Stimulated activated naive CD4-positive, alpha-beta T cell treated with Interleukin-2 at 50 U/mL for 16 hours (primary cell): ENCODE results near the gene DNAH10.

Experiments used
- DNase-seq: peaks from one replicate; lab custom pipeline; 2025; lab: John Stamatoyannopoulos, UW

The DNAH10 gene

GRCh38 chr12:123761841-123762714, at the start of gene DNAH10:
DNAH10 (plus strand) TSS chr12:123762301; CDS start chr12:123762337, 36 bp downstream.
- DNase-seq: peak; percentile 6

DNA sequence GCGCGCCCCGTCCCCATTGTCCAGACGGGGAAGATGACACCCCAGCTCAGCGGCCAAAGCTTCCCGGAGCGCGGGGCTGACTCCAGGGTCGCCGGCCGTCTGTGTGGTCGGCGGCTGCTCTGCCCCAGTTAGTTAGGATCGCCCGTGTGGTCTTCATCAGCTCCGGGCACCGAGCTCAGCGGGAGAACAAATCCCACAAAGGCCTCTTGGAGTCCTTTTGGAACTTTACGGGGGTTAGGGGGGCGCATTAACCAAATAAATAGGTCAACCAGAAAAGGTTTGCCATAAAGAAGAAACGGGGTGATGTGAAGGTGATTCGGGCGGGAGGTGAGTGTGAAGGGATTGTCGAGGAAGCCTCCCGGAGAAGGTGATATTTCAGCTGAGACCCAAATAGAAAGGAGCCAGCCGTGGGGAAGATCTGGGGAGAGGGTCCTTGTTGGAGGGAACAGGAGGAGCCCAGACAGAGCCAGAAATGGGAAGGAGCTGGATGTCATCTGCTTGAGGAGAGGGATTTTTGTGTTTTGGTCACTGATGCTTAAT, 49.3 kb upstream of the DNAH10 start:
- no peak for DNase-seq

DNA sequence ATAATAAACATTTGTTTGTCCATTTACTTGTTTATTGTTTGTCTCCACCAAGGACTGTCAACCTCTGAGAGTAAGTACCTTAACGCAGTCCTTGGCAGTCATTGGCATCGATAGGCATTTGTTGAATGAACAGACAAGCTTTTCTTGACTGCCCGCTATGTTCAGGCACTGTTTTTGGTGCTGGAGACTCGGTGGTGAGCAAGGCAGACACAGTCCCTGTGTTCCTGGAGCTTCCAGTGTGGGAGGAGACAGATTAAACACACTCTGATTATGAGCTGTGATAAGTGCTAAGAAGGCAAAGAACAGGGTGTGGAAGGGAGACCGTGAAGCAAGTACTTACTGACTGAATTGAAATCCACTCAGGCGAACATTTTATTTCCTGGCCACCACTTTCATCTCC, 48.7 kb upstream of the DNAH10 start:
- no peak for DNase-seq

GRCh38 chr12:123713823-123714585, 48.1 kb upstream of the DNAH10 start:
- peak; percentile 26 for DNase-seq

GRCh38 chr12:123715195-123715594, 46.9 kb upstream of the DNAH10 start:
- DNase-seq: no peak

GRCh38 chr12:123717350-123717749, 44.8 kb upstream of the DNAH10 start:
- no peak for DNase-seq

- DNase-seq: no peak
These were observed 41.8 kb upstream of the DNAH10 start for GRCh38 chr12:123720141-123720814.

DNA sequence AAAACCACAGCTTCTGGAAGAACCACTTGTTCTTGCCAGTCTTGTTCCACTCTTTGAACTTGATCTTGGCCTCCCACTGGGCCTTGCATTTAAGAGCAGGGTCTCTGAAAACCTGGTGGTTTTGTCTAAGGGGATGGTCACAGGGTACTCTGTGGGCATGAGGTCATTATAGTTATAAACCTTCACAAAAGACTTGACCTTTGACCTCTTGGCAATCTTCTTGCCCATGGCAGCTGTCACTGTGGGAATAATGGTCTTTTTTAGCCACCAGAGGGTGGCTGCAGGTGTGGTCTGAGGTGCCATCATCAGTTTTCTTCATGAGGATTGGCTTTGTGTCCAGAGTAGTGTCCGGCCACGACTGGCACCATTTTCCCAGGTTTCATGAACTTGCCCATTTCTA, 40.9 kb upstream of the DNAH10 start:
- no peak for DNase-seq

DNA sequence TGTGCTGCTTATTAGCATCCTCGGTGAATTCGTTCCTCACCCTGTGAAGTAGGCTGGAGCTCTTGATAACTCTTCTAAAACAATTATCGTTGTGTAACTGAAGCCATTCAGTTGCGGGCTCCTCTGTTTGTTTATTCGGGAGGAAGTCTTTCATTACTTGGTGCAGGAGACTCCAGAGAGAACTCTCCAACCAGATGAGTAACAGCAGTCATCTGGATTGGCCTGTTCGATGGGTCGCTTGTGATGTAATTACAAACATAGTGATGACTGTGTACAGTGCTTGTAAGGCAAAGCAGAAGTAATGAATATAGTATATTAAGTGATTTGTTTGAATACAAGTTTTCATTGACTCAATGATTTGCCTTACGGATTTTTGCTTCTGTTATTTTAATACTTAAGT, 39.1 kb upstream of the DNAH10 start:
- DNase-seq: no peak

- DNase-seq: no peak
These were observed 38.3 kb upstream of the DNAH10 start for GRCh38 chr12:123723765-123724164.

GRCh38 chr12:123726244-123726643, 35.9 kb upstream of the DNAH10 start:
- DNase-seq: no peak

- DNase-seq: no peak
These were observed 35.1 kb upstream of the DNAH10 start for GRCh38 chr12:123726962-123727361.

DNA sequence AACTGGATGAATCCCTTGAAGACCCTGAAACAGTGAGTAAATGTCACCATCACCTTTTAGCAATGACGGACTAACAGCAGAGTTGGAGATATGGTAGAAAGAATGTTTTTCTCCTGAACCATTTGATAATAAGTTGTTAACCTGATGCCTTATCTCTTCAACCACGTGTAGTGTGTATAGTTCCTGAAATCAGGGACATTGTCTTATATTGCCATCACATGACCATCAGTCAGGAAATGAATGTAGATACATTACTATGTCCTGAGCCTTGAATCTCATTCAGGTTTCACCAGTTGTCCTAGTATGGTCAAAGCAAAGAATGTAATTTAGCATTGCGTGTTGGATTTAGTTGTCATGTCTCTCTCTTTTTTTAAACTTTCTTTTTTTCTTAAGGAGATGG, 34.2 kb upstream of the DNAH10 start:
- DNase-seq: no peak

DNA sequence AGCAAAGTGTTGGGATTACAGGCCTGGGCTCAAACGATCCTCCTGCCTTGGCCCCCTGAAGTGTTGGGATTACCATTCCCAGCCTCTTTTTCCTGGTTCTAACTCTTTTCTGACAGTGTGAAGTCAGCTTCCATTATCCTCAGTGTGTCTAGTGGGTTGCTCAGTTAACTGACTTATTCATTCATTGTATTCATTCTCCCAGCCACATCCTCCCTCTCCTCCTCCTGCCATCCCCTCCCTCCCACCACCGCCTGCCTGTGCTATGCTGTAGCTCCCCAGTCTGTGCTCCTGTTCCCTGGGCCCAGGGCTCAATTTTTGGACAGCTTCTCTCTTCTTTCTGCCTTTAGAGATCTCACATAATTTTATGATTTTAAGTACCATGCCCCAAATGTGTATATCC, 30.5 kb upstream of the DNAH10 start:
- no peak for DNase-seq

DNA sequence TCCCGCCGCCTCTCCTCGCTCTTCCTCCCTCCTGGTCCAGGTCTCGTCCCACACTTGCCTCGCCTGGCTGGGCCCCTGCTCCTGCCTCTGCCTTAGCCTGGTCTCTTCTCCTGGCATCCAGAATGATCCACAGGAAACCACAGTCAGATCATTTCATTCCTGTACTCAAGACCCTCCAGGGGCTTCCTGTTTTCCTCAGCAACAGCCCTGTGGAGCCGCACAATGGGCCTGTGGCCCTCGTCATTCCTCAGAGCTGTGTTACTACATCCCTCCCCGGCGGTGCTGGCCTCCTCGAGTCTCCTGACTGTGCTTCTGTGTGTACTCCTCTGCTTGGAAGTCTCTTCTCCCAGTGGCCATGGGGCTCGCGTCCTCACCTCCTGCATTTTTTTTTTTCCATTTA, 29.9 kb upstream of the DNAH10 start:
- no peak for DNase-seq

GRCh38 chr12:123733229-123733628, 28.9 kb upstream of the DNAH10 start:
- DNase-seq: no peak

- no peak for DNase-seq
These were observed 27.8 kb upstream of the DNAH10 start for GRCh38 chr12:123734268-123734667.

DNA sequence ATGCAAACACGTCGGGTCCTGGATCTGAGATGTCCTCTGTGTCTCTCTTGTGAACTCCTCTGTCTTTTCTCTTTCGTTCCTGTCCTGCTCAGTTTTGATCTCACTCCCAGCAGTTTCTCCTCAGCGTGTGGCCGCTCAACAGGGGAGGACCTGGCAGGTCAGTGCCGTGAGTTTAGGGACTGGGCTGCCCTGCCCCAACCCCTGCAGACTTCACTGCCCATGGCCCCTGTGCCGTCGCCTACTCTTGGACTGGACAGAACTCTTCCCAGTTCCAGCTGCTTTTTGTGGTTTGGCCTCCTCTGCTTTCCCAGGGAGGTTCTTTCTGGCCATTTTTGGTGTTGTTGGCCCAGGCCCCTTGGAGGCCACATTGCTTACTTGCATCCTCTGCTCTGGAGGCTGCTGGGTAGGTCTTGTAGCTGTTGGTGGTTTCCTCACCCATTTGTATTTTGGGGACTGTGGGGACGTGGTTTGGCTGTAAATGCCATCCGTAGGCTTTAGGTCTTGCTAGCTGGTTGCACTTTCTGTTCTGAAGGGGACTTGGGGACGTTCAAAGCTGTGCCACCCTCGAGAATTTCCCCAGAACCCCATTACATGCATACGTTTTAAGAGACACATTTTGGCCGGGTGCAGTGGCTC, 20.0 kb upstream of the DNAH10 start:
- DNase-seq: no peak

GRCh38 chr12:123743002-123743401, 19.1 kb upstream of the DNAH10 start:
- no peak for DNase-seq

DNA sequence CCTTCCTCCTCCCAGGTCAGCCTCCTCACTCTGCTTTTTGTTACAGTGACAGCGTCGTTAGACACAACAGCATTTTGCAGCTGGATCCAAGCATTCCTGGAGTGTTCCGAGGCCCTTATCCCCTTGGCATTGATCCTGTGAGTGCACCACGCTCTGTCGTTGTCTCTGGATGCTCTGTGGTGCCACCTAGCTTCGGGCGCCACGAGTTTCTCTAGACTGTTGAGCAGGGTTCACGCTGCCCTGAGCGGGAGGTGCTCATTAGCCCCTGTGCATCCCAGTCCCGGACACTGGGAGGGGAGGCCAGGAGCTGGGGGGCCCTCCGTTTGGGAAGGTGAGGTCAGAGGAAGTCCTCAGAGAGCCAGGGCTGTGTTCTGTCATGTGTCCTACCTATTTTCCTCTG, 17.3 kb upstream of the DNAH10 start:
- DNase-seq: no peak

DNA sequence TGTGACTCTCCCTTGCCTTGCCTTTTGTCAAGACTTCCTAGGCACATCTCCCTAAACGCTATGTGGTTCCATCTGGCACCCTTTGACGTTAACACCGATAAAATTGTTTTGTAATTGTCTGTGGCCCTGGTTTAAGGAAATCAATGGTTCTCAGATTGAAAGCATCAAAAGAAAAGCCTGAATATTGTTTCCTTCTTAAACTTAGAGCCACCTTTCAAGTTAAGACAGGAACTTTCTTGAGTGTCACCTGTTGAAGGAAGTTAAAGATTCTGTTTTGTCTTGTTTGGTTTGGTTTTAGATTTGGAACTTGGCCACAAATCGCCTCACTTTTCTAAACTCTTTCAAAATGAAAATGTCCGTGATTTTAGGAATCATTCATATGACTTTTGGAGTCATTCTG, 14.8 kb upstream of the DNAH10 start:
- no peak for DNase-seq

- DNase-seq: no peak
These were observed 13.9 kb upstream of the DNAH10 start for GRCh38 chr12:123748161-123748560.
